Mammary epithelial cell (primary cell): ENCODE measurements around the gene CARD14.

Experiments used
- CTCF ChIP-seq, 2 donors: IDR thresholded peaks in 1 of 2; conservative IDR thresholded peaks in 1 of 2; 2 replicates each; pipeline ENCODE4 v1.5.1; 2011 to 2012; ENCODE audit warnings: inconsistent platforms in 2 of 2, low read length in 2 of 2, mild to moderate bottlenecking in 2 of 2, control low read depth in 1 of 2, low read depth in 1 of 2; ENCODE audit not compliant: insufficient read depth in 1 of 2; ENCODE audit errors: extremely low read depth in 1 of 2
- EZH2 ChIP-seq: IDR thresholded peaks from 2 replicates; pipeline ENCODE4 v1.6.1; 2012; ENCODE audit warnings: low read length, inconsistent platforms, borderline replicate concordance

- no peak for TF ChIP-seq EZH2
- TF ChIP-seq CTCF (conservative IDR thresholded peaks at IDR 0.05 in 1 of 2, IDR thresholded peaks at IDR 0.05 in 1 of 2; ENCODE audit: extremely low read depth in 1 of 2, insufficient read depth in 1 of 2, low read depth in 1 of 2, low read length in 2 of 2) = no peak
Observed at GRCh38 chr17:80227156-80227555, 57.3 kb downstream of the CARD14 start.
